ENCODE measurements around the gene TTYH3.

GRCh38 chr7:2661096-2661449 is 29.3 kb downstream of the TTYH3 start:
- TF ChIP-seq, protein P1, sequence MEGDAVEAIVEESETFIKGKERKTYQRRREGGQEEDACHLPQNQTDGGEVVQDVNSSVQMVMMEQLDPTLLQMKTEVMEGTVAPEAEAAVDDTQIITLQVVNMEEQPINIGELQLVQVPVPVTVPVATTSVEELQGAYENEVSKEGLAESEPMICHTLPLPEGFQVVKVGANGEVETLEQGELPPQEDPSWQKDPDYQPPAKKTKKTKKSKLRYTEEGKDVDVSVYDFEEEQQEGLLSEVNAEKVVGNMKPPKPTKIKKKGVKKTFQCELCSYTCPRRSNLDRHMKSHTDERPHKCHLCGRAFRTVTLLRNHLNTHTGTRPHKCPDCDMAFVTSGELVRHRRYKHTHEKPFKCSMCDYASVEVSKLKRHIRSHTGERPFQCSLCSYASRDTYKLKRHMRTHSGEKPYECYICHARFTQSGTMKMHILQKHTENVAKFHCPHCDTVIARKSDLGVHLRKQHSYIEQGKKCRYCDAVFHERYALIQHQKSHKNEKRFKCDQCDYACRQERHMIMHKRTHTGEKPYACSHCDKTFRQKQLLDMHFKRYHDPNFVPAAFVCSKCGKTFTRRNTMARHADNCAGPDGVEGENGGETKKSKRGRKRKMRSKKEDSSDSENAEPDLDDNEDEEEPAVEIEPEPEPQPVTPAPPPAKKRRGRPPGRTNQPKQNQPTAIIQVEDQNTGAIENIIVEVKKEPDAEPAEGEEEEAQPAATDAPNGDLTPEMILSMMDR (IDR thresholded peaks at IDR 0.05): no peak
- no peak for TF ChIP-seq POLR2A (IDR thresholded peaks at IDR 0.05)
